HG02759 (cell line): ENCODE measurements around the gene JAK3.
"Not testable (repeated sequence)": the region's sequence is repeated elsewhere in the genome, so short reads cannot be mapped to it uniquely, and the experiment has no call there.

Experiments used
- ATAC-seq: cut with Tn5 transposase; IDR thresholded peaks from one replicate; pipeline ENCODE4 v1.9.1; 2021; ENCODE audit warnings: mild to moderate bottlenecking, moderate library complexity; ENCODE audit not compliant: unreplicated experiment

Gene JAK3

GRCh38 chr19:17778968-17779929 is 68.5 kb downstream of the JAK3 start:
- ATAC-seq: no peak

- no peak for ATAC-seq
These were observed 69.4 kb downstream of the JAK3 start for GRCh38 chr19:17778251-17778967.

- not testable (repeated sequence) for ATAC-seq
These were observed 69.9 kb downstream of the JAK3 start for GRCh38 chr19:17777840-17778239.

GRCh38 chr19:17775991-17776803 is 71.6 kb downstream of the JAK3 start:
- ATAC-seq: peak; percentile 73

- ATAC-seq: no peak
These were observed 72.4 kb downstream of the JAK3 start for GRCh38 chr19:17775245-17775927.
